ENCODE data around the gene UQCC3.
"Not testable (repeated sequence)": the region's sequence is repeated elsewhere in the genome, so short reads cannot be mapped to it uniquely, and the experiment has no call there.

Gene UQCC3

GRCh38 chr11:62682518-62682917 lies 11.0 kb downstream of the UQCC3 start:
- DNase-seq (ENCODE audit: low spot score) (no peak), ATAC-seq (ENCODE audit: low read depth) (no peak)
- Histone ChIP-seq H3K27ac (ENCODE audit: poor library complexity, severe bottlenecking) (no peak overlapping the region), H3K4me1 (ENCODE audit: insufficient read depth, poor library complexity, severe bottlenecking) (peaks cover 9% of the 10 kb centered on the region), H3K27me3 (ENCODE audit: insufficient read depth, poor library complexity, severe bottlenecking) (no peaks in the 10 kb centered on the region), H3K4me3 (ENCODE audit: severe bottlenecking) (no peak overlapping the region), H3K36me3 (ENCODE audit: low read depth) (peaks cover 6% of the 10 kb centered on the region), H3K9me3 (ENCODE audit: severe bottlenecking) (no peaks in the 10 kb centered on the region)
- no peak for TF ChIP-seq CTCF (IDR thresholded peaks at IDR 0.05; ENCODE audit: poor library complexity, severe bottlenecking)

DNA sequence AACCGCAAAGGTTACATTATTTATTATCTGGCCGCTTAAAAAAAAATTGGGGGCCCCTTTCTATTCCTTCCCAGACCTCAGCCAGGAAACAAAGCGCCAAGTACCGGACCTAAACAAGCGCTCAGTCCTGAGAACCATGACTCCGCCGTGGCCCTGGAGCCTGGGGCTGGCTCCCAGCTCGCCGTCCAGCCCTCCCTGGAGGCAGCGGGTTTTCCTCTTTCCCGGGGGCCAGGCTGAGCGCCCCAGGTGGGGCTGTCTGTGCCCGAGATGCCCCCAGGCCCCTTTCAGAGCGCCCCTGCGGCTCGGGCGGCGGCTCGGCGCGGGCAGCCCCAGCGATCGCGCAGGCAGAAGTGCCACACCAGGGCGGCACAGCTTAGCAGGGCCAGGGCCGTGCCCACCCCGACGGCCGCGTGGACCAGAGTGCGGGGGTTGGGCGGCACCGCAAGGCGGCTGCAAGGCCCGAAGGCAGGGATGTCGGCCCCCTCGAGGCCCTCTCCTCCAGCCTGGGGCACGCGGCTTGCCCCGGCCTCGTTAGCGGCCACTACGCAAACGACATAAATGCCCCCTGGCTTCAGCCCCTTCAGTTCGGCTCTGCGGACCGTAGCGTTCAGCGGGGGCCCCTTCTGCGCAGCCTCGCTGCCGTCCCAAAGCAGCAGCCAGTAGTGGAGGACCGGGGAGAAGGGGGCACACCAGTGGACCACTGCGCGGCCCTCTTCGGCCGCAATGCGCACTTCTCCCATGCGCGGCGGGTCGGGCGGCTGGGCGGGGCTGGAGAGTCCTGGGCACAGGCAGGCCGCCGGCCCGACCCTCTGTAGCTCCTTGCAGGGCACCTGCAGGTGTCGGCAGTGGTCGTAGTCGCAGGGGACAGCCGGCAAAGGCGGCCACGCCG lies 16.3 kb downstream of the UQCC3 start:
- TF ChIP-seq CTCF (IDR thresholded peaks at IDR 0.05; ENCODE audit: poor library complexity, severe bottlenecking): no peak
- DNase-seq (ENCODE audit: low spot score) (no peak), ATAC-seq (ENCODE audit: low read depth) (no peak)
- Histone ChIP-seq H3K27me3 (ENCODE audit: insufficient read depth, poor library complexity, severe bottlenecking) (no peaks in the 10 kb centered on the region), H3K4me1 (ENCODE audit: insufficient read depth, poor library complexity, severe bottlenecking) (no peaks in the 10 kb centered on the region), H3K36me3 (ENCODE audit: low read depth) (peaks cover 16% of the 10 kb centered on the region), H3K27ac (ENCODE audit: poor library complexity, severe bottlenecking) (no peak overlapping the region), H3K9me3 (ENCODE audit: severe bottlenecking) (no peaks in the 10 kb centered on the region), H3K4me3 (ENCODE audit: severe bottlenecking) (no peak overlapping the region)

DNA sequence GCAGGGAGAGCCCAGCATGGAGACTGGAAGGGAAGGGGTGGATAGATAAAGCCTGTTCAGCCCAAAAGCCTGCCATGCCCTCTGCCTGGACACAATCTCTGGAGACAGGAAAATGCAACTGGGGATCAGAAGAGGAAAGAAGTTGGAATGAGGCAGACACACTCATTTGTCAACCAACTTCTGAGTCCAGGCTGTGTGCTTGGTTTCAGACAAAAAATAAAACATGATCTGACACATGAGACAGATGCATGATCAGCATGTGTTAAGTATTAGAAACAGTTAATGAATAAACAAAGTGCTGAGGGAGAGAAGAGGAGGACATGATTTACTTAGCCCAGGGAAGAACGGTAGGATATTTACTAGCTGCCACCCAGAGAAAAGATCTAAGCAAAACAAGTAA lies 17.0 kb downstream of the UQCC3 start:
- no peak overlapping the region for H3K27ac ChIP-seq (ENCODE audit: poor library complexity, severe bottlenecking)
- H3K9me3 ChIP-seq (ENCODE audit: severe bottlenecking): no peaks in the 10 kb centered on the region
- TF ChIP-seq CTCF (IDR thresholded peaks at IDR 0.05; ENCODE audit: poor library complexity, severe bottlenecking): no peak
- H3K36me3 ChIP-seq (ENCODE audit: low read depth): peaks cover 21% of the 10 kb centered on the region
- ATAC-seq (ENCODE audit: low read depth): no peak
- no peak for DNase-seq (ENCODE audit: low spot score)
- no peaks in the 10 kb centered on the region for H3K27me3 ChIP-seq (ENCODE audit: insufficient read depth, poor library complexity, severe bottlenecking)
- no peaks in the 10 kb centered on the region for H3K4me1 ChIP-seq (ENCODE audit: insufficient read depth, poor library complexity, severe bottlenecking)
- H3K4me3 ChIP-seq (ENCODE audit: severe bottlenecking): no peak overlapping the region

GRCh38 chr11:62689421-62690183 lies 18.1 kb downstream of the UQCC3 start, which contains the start of gene LRRN4CL:
TSS of gene LRRN4CL (minus strand) at chr11:62689530. CDS start at chr11:62688508, 1,022 bp downstream.
- TF ChIP-seq CTCF (IDR thresholded peaks at IDR 0.05; ENCODE audit: poor library complexity, severe bottlenecking): no peak
- H3K27me3 ChIP-seq (ENCODE audit: insufficient read depth, poor library complexity, severe bottlenecking): no peaks in the 10 kb centered on the region
- no peak for DNase-seq (ENCODE audit: low spot score)
- H3K4me3 ChIP-seq (ENCODE audit: severe bottlenecking): no peak within 1 kb of the TSS
- no peak within 1 kb of the TSS for H3K27ac ChIP-seq (ENCODE audit: poor library complexity, severe bottlenecking)
- ATAC-seq (ENCODE audit: low read depth): peak; percentile 59
- H3K4me1 ChIP-seq (ENCODE audit: insufficient read depth, poor library complexity, severe bottlenecking): no peaks in the 10 kb centered on the region
- peaks cover 21% of the 10 kb centered on the region for H3K36me3 ChIP-seq (ENCODE audit: low read depth)
- H3K9me3 ChIP-seq (ENCODE audit: severe bottlenecking): no peaks in the 10 kb centered on the region

- DNase-seq (ENCODE audit: low spot score); H3K27me3 ChIP-seq (ENCODE audit: insufficient read depth, poor library complexity, severe bottlenecking); H3K9me3 ChIP-seq (ENCODE audit: severe bottlenecking); H3K27ac ChIP-seq (ENCODE audit: poor library complexity, severe bottlenecking); ATAC-seq (ENCODE audit: low read depth); H3K4me3 ChIP-seq (ENCODE audit: severe bottlenecking); H3K4me1 ChIP-seq (ENCODE audit: insufficient read depth, poor library complexity, severe bottlenecking): not testable (repeated sequence)
- H3K36me3 ChIP-seq (ENCODE audit: low read depth): peaks cover 21% of the 10 kb centered on the region
Observed at GRCh38 chr11:62693624-62694023, 22.2 kb downstream of the UQCC3 start.

Measured in RWPE2 (cell line).